KBM-7 (cell line): Measurements from ENCODE around the gene KCNN1.
"Not testable (repeated sequence)": the region's sequence is repeated elsewhere in the genome, so short reads cannot be mapped to it uniquely, and the experiment has no call there.

Experiments used
- DNase-seq: peaks from one replicate; pipeline ENCODE4 v3.0.0-alpha.2; 2015
- in situ Hi-C: fragments of 300-500 bp; cut with MboI; formaldehyde crosslinking; loops from 2 replicates; pipeline ENCODE4 v1.14.3; 2020; ENCODE audit warnings: low sequenced_read_pairs, low pct_unique_long_range_greater_than_20kb, mixed read lengths

The KCNN1 gene

DNA sequence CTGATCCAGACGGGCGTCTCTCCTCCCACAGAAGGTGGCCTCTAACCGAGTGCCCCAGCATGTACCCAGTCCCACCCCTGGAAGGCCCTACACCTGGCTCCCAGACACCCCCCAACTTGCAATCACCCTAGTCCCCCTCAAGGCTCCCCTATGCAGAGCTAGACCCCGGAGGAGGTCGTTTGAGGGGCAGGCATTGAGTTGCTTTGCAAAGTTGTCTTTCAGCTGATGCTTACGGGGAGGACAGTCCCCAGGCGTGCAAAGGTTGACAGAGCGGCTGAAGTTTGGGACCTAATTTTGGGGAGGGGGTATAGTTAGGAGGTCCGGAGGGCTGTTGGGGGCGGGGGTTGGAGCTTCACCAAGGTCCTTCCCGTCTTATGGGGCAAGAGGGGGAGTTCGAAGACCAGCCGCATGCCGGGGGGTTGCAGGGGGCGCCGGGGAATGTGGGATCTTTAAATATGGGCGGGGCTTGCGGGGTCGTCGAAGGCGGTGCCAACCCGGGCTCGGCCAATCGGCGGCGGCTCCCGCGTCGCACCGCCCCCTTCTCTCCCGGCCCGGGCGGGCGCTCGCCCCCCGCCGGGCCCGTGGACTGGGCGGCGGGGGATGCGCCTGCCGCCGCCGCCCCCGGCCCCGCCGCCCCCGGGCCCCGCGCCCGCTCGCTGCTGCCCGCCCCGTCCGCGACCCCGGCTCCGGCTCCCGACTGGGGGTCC, at the start of gene KCNN1:
Gene KCNN1, plus strand, starts transcription at position 558 of the 707 bp plus-strand sequence. CDS start 6,782 bp downstream, outside the sequence.
- in situ Hi-C loops = no loop called here
- DNase-seq = no peak

- in situ Hi-C loops, DNase-seq: not testable (repeated sequence)
These were observed 48.8 kb upstream of the KCNN1 start for GRCh38 chr19:17918151-17918550.

DNA sequence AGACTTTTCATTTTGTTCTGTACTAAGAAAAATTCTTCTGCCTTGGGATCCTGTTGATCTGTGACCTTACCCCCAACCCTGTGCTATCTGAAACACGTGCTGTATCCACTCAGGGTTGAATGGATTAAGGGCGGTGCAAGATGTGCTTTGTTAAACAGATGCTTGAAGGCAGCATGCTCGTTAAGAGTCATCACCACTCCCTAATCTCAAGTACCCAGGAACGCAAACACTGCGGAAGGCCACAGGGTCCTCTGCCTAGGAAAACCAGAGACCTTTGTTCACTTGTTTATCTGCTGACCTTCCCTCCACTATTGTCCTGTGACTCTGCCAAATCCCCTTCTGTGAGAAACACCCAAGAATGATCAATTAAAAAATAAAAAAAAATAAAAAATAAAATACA, 47.8 kb upstream of the KCNN1 start:
- in situ Hi-C loops, DNase-seq: not testable (repeated sequence)

DNA sequence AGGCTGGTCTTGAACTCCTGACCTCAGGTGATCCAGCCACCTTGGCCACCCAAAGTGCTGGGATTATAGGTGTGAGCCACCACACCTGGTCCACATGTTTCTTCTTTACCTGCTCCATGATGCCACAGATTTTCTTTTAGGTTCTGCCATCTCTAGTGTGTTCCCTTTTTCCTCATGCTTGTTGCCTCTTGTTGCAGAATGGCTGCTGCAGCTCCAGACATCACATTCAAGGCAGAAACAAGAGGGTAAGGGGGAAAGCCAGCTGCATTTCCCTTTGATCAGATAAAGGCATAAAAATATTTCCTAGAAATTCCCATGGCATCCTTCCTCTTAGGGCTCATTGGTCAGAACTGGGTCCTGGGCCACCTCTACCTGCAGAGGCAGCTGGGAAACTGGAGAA, 46.4 kb upstream of the KCNN1 start:
- in situ Hi-C loops = no loop called here
- no peak for DNase-seq

DNA sequence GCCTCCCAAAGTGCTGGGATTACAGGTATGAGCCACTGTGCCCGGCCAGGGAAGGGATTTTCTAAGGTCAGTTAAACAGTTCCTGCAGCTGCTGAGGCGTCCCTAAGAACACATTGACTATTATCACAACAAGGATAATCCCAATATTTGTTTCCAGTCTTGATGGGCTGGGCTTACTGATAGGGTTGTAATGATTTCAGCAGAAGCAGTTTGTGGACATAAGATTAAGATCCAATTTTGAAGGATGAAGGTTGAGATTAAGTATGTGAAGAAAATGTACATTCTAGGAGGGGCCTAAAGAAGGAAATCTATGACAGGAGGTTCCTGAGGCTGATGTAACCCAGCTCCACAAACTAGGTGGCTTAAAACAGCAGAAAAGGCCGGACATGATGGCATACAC, 44.8 kb upstream of the KCNN1 start:
- DNase-seq = no peak
- in situ Hi-C loops = no loop called here

DNA sequence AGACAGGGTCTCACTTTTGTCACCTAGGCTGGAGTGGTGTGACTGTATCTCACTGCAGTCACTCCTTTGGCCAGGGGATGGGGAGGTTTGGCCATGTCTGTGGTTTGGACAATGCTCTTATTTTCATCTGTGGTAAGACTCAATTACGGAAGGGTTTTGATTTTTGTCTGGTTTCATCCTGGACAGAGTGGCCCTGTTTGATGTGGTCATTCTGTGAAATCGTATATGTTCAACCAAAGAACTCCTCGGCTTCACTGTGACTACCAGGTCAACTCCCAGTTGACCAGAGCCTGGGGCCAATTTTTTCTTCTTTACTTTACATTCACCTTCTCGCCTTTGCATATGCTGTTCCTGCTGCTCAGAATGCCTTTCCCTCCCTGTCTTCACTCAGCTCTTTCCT, 40.9 kb upstream of the KCNN1 start:
- in situ Hi-C loops = no loop called here
- DNase-seq = no peak

DNA sequence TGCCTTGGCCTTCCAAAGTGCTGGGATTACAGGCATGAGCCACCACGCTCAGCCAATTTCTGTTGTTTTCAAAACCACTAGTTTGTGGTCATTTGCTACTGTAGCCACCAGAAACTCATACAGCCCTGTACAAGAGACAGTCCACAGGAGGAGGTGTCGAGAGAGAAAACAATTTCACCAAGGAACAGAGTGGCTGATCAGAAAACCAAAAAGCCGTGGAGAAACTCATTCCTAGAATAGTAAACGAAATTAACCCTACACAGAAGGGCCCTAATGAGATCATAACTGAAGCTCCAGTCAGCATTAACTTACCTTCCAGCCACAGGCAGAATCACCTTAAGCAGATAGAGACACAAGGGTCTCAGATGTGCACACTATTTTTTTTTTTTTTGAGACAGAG, 37.9 kb upstream of the KCNN1 start:
- in situ Hi-C loops = no loop called here
- DNase-seq = no peak

GRCh38 chr19:17931532-17932191, 35.2 kb upstream of the KCNN1 start:
- in situ Hi-C loops = no loop called here
- DNase-seq = no peak

DNA sequence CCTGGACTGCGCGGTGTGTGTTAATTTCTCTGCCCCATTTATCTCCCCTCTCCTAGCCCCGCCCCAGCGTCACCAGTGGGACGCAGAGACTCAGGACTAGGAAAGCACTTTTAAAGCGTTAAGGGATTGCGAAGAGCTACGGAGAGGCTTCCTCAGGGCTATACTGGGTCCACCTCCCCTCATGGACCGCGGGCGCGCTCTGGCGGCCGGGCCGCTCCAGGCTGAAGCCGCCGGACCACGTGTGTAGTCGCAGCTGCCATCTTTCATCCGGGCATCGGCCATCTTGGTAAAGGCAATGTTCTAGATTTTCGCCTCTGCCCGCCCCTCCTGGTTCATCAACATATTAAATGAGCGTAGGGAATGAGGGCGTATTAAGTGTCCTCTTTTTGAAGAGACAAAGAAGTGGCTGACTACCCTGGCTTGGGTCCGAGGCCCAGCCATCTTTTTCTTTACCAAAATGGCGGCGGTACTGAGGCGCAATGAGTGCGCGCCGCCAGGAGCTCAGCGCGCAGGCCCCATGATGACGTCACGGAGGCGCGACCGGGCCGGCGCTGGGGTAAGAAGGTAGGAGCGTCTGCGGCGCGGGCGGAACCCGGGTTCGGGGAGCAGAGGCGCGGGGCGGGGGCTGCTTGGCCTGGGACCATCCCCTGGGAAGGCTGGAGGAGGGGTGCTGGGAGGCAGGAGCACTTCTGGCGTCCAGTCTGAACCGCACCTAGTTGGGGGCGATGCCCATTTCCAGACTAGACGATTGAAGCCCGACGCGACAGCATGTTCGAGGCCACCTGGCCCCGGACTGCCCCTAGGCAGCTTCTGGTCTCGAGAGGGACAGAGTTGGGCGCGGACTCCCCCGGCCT, 34.2 kb upstream of the KCNN1 start, which contains the start of gene CCDC124:
Gene CCDC124, plus strand, starts transcription at position 531 of the 854 bp plus-strand sequence. CDS start 3,406 bp downstream, outside the sequence.
- peak; percentile 98 for DNase-seq
- in situ Hi-C loops = no loop called here

DNA sequence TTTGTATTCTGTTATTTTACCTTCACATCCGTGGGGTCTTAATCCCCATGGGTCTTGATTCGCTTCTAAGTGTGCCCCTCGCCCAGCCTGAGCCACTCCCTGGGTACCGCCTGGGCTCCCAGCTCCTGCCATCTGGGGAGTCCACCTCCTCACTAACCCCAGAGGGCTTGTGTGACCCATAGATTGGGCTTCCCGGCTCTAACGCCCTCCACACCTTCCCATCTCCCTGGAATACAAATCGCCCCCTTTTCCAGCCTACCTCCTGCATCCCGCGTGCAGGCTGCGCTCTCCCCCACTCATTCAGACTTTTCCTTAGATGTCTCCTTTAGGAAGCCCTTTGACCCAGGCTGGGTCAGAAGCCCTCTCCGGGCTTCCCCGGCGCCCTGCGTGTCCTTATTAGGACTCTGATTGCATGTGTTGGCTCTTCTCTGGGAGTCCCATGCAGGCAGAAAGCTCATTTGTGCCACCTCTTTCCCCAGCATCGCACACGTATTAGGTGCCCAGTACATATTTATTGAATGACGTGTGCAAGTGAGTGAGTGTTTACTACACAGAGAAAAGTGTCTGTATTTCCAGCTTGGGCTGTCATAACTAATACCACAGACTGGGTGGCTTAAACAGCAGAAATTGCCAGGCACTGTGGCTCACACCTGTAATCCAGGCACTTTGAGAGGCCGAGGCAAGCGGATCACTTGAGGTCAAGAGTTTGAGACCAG, 33.3 kb upstream of the KCNN1 start:
- no peak for DNase-seq
- in situ Hi-C loops = no loop called here

DNA sequence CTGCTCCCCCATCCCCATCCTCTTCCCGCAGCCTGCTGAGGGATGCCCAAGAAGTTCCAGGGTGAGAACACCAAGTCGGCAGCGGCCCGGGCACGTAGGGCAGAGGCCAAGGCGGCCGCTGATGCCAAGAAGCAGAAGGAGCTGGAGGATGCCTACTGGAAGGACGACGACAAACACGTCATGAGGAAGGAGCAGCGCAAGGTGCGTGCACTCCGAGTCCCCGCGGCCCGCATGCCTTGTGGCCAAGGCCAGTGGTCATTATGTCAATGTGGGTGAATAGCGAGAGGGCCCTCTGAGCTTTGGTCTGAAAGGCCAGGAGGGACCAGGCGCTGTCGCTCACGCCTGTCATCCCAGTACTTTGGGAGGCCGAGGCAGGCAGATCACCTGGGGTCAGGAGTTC, 30.5 kb upstream of the KCNN1 start:
- no peak for DNase-seq
- in situ Hi-C loops = no loop called here

DNA sequence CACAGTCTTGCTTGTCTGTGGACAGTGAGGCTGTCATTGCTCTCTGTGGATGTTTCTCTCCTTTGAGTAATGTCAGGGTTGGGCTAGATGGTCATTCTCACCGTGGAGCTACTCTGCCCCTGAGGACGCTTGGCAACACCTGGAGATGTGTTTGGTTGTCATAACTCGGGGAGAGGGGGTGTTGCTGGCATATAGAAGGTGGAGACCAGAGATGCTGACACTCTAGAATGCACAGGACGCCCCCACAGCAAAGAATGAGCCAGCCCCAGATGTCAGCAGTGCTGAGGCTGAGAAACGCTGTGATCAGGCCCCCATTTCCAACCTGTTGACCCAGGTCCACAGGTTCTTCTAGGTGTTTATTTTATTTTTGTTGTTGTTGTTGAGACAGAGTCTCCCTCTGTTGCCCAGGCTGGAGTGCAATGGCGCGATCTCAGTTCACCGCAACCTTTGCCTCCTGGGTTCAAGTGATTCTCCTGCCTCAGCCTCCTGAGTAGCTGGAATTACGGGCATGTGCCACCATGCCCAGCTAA, 29.5 kb upstream of the KCNN1 start:
- in situ Hi-C loops = no loop called here
- DNase-seq = no peak

DNA sequence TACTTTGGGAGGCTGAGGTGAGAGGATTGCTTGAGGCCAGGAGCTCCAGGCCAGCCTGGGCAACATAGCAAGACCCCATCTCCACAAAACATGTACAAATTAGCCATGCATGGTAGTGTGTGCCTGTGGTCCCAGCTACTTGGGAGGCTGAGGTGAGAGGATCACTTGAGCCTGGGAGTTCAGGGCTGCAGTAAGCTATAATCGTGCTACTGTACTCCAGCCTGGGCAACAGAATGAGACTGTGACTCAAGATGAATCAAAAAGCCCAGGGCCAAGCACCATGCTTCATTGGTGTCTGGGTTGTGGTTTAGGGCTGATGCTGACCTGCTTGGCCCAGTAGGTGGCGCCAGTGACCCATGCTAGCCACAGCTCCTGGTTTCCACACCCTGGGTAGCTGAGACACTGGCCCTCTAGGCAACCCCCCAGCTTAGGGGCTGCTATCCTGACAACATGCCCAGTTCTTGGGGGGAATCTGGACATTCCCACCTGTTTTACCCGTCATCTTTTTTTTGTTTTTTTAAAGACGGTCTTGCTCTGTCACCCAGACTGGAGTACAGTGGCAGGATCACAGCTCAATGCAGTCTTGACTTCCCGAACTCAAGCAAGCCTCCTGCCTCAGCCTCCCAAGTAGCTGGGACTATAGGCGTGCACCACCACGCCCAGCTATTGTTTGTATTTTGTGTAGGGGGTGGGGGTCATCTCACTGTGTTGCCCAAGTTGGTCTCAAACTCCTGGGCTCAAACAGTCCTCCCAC, 28.6 kb upstream of the KCNN1 start:
- in situ Hi-C loops = no loop called here
- DNase-seq = peak; percentile 88

GRCh38 chr19:17942181-17942580, 24.7 kb upstream of the KCNN1 start:
- no peak for DNase-seq
- in situ Hi-C loops = loop anchor here (10.0 kb wide), 1 partner anchor 53 kb away; no protein-coding TSS in a partner anchor

- in situ Hi-C loops = loop anchor here (10.0 kb wide), 1 partner anchor 52 kb away; no protein-coding TSS in a partner anchor
- no peak for DNase-seq
These were observed 24.2 kb upstream of the KCNN1 start for GRCh38 chr19:17942582-17943273.

- in situ Hi-C loops = loop anchor here (10.0 kb wide), 1 partner anchor 51 kb away; no protein-coding TSS in a partner anchor
These were observed 23.4 kb upstream of the KCNN1 start for GRCh38 chr19:17943274-17944221.

More at GRCh38 chr19:17943274-17944221, 23.4 kb upstream of the KCNN1 start:
- no peak for DNase-seq
